Stimulated activated naive CD8-positive, alpha-beta T cell treated with anti-CD3 and anti-CD28 coated beads, Interleukin-15, Interleukin-2, amounts not matched to agents 100 ng/mL and 50 ng/mL, for 24 hours (primary cell): Measurements from ENCODE around the gene CPNE7.
A peak's percentile ranks its signal among the peaks of the same experiment; 100 is the strongest.
"Not testable (repeated sequence)": the region's sequence is repeated elsewhere in the genome, so short reads cannot be mapped to it uniquely, and the experiment has no call there.

Source experiments
- H3K27ac Mint-ChIP-seq: one replicate; pipeline ENCODE4 v1.8.0; 2021; ENCODE audit warnings: mild to moderate bottlenecking, mixed read lengths
- H3K27me3 Mint-ChIP-seq: one replicate; pipeline ENCODE4 v1.8.0; 2021; ENCODE audit warnings: mixed read lengths
- H3K36me3 Mint-ChIP-seq: one replicate; pipeline ENCODE4 v1.8.0; 2021; ENCODE audit warnings: low read depth, mixed read lengths
- H3K4me1 Mint-ChIP-seq: one replicate; pipeline ENCODE4 v1.8.0; 2021; ENCODE audit warnings: low read depth, mixed read lengths
- H3K4me3 Mint-ChIP-seq: one replicate; pipeline ENCODE4 v1.8.0; 2021; ENCODE audit warnings: mild to moderate bottlenecking, mixed read lengths
- H3K9me3 Mint-ChIP-seq: one replicate; pipeline ENCODE4 v1.8.0; 2021; ENCODE audit warnings: mixed read lengths

The CPNE7 gene

DNA sequence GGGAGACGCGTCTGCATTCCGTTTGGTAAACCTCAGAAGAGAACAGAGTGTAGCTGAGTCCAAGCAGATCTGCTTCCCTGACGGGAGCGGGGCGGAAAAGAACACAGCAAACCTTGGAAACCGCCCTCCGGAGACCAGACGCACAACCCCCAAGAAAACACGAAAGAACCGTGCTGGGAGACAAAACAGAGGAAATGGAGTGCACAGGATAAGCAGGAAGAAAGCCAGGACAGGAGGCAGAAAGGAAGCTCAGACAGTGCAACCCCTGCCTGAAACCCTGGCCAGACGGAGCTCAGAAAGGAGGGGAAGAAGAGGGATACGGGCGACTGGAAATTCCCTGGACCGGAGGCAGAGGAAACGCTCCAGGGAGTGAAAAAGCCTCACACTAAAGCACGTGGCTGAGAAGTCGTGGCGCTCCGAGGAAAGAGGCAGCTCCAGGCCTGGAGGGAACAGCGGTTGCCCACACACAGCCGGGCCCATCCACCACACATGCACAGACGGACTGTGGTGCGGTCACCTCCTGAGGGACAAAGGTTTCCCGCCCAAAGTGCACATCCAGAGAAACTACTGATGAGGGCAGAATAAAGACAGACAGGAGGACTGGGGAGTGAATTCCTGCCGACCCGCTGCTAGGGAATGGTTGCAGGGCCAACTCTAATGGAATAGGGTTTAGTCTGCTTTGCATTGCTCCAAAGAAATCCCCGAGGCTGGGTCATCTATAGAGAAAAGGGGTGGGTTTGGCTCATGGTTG is 48.1 kb downstream of the CPNE7 start:
- Mint-ChIP-seq H3K9me3 (no peaks in the 10 kb centered on the region), H3K27me3 (peaks cover 26% of the 10 kb centered on the region), H3K4me3 (no peak overlapping the region), H3K27ac (no peak overlapping the region), H3K36me3 (no peaks in the 10 kb centered on the region), H3K4me1 (no peaks in the 10 kb centered on the region)

DNA sequence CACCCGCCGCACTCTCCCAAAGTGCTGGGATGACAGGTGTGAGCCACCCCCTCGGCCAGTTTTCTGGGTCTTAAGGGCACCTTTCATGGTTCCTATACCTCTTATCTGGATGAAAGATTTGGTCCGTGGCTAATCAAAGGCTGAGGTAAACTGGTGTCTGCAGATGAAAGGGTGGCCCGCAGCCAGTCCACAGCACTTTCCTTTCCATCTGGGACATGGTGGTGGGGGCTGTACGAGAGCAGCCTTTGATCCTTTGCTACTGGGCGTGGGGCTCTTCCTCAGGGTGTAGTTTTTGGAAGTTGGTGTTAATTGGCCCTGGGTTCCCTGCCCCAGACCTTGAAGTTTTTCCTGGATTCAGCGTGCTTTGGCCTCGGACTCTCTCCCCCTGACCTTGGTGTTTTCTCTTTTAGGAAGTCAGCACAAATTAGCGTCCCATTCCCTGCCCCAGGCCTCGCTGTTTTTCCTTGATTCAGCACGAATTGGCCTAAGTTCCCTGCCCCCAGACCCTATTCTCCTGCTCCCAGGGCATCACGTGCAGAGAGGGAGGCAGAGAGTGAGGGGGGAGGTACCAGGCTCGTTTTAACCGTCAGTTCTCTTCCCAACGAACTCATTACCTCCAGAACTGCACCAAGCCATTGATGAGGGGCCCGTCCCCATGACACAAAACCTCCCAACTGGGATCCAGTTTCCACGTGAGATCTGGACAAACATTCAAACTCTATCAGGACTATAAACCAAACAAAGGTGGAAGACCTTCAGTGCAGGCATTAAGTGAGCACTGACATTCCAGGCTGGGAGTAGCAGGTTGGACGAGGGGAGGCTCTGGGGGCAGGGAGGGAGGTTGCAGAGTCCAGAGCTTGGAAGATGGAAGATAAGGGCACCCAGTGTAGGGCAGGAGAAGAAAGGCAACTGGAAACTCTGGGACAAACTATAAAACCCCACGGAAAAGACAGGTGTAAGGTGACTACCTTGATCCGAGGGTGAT is 49.5 kb downstream of the CPNE7 start:
- Mint-ChIP-seq H3K4me3 (no peak overlapping the region), H3K4me1 (no peaks in the 10 kb centered on the region), H3K9me3 (no peaks in the 10 kb centered on the region), H3K36me3 (no peaks in the 10 kb centered on the region), H3K27ac (no peak overlapping the region), H3K27me3 (peaks cover 26% of the 10 kb centered on the region)

DNA sequence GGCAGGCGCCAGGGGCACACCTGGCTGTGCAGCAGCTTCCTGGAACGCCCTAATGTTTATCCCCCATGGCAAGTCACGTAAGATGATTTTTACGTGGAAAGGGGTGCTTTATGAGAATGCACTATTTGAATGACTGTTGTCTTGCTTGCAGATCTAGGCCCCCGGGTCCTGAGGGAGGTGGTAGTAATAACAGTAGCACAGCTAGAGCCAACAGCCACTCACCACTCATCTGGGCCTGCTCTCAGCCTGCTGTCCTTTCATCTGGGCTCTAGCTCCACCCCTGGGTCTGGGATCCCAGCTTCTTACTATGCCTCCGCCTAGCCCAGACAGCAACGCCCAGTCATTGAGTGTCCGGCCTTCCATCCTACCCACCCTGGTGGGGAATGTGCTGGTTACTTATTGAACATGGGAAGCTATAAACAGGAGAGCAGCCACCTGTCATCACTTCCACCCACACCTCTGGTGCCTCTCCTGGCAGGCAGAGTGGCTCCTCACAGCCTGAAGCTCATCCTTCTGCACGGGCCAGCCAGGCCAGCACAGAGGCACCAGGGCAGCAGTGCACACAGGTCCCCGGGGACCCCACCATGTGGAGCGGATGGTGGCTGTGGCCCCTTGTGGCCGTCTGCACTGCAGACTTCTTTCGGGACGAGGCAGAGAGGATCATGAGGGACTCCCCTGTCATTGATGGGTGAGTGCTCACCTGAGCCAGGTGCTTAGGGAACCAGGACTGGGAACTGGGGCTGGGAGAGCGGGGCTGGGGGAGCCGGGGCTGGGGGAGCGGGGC is 54.5 kb downstream of the CPNE7 start:
- Mint-ChIP-seq H3K4me3 (no peak overlapping the region), H3K36me3 (no peaks in the 10 kb centered on the region), H3K27me3 (peaks cover 4% of the 10 kb centered on the region), H3K27ac (no peak overlapping the region), H3K4me1 (no peaks in the 10 kb centered on the region), H3K9me3 (no peaks in the 10 kb centered on the region)

DNA sequence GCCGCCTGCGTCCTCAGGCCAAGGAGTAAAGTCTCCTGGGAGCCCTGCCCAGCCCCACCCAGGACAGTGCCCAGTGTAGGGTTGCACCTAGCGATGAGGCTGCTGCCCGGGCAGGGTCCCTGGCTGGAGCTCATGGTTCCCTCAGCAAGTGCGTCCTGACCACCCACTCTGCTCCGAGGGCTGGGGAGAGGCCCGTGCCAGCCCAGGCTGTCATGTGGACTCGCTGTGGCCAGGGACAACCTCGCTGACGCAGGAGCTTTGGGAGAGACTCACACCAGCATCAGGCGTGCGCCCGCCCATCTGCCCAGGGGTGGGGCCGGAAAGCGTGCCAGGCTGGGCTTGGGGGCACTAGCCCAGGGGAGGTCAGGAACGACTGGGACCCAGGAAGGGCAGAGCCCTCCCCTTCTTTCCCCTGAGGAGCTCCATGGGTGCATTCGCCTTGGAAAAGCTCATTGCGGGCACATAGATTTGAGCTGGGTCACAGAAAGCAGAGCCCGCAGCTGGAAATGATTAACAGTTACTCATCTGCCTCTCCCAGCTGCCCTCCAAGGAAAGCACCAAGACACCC is 57.6 kb downstream of the CPNE7 start:
- Mint-ChIP-seq H3K27me3 (no peaks in the 10 kb centered on the region), H3K9me3 (no peaks in the 10 kb centered on the region), H3K36me3 (no peaks in the 10 kb centered on the region), H3K27ac (no peak overlapping the region), H3K4me1 (no peaks in the 10 kb centered on the region), H3K4me3 (no peak overlapping the region)

DNA sequence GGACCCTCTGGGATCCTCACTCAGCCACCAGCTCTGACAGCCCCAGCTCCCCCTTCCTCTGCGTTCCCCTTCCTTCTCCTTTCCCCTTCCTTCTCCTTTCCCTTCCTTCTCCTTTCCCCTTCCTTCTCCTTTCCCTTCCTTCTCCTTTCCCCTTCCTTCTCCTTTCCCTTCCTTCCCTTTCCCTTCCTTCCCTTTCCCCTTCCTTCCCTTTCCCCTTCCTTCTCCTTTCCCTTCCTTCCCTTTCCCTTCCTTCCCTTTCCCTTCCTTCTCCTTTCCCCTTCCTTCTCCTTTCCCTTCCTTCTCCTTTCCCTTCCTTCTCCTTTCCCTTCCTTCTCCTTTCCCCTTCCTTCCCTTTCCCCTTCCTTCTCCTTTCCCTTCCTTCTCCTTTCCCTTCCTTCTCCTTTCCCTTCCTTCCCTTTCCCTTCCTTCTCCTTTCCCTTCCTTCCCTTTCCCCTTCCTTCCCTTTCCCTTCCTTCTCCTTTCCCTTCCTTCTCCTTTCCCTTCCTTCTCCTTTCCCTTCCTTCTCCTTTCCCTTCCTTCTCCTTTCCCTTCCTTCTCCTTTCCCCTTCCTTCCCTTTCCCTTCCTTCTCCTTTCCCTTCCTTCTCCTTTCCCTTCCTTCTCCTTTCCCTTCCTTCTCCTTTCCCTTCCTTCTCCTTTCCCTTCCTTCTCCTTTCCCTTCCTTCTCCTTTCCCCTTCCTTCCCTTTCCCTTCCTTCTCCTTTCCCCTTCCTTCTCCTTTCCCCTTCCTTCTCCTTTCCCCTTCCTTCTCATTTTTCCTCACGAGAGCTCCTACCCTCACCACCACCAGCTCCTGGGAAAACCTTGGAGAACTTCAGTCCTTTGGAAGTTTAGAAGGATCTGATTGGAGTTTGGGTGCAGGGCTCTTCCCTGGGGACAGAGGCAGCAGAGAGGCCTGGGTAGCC is 59.2 kb downstream of the CPNE7 start:
- not testable (repeated sequence) for H3K9me3 Mint-ChIP-seq, H3K4me3 Mint-ChIP-seq, H3K27me3 Mint-ChIP-seq, H3K36me3 Mint-ChIP-seq, H3K4me1 Mint-ChIP-seq, H3K27ac Mint-ChIP-seq

DNA sequence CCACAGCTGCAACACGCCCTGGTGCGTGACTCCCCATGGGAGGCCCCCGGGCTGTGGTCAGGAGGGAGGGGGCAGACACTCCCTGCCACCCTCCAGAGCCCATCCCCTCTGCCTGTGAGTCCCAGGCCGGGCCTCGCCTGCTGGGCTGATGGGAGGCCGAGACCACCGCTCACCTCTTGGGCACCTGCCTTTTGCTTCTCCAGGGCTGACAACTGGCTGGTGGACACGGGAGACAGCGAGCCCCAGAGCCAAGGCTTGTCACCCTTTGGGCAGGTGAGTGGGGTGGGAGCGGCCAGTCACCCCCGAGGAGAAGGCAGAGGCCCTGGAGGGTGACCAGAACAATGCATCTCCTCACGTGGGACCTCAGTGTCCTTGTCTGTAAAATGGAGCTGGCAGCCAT is 61.1 kb downstream of the CPNE7 start:
- Mint-ChIP-seq H3K4me1 (peaks cover 11% of the 10 kb centered on the region), H3K27ac (no peak overlapping the region), H3K9me3 (no peaks in the 10 kb centered on the region), H3K4me3 (no peak overlapping the region), H3K36me3 (no peaks in the 10 kb centered on the region), H3K27me3 (no peaks in the 10 kb centered on the region)

DNA sequence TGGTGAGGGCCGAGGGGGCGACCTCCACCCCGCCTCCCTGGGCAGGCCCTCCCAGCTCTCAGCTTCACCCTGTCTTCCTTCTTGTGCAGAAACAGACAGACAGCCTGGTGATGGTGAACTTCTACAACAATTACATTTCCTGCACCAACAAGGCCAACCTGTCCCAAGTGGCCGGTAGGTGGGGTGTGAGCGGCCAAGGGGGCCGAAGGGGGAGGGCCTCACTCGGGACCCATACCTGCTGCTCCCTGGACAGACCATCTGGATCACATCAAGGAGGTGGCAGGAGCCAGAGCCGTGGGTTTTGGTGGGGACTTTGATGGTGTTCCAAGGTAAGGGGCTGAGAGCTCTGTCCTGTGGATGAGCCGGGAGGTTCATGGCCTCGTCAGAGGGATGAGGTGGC is 61.8 kb downstream of the CPNE7 start:
- Mint-ChIP-seq H3K27me3 (no peaks in the 10 kb centered on the region), H3K4me3 (no peak overlapping the region)

DNA sequence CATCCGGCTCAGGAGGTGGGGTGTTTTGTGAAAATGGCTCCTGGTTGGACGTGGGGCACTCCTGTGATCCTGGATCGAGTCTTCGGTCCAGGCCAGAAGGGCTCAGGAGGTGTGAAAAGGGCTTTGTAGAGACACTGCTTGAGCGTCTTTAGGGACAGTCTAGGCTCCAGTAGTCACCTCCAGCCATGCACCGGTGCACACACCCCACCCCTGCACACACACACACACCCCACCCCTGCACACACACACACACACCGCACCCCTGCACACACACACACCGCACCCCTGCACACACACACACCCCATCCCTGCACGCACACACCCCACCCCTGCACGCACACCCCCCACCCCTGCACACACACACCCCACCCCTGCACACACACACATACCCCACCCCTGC is 62.9 kb downstream of the CPNE7 start:
- Mint-ChIP-seq H3K4me1 (peaks cover 11% of the 10 kb centered on the region), H3K27ac (no peak overlapping the region), H3K9me3 (no peaks in the 10 kb centered on the region), H3K27me3 (no peaks in the 10 kb centered on the region), H3K4me3 (no peak overlapping the region), H3K36me3 (no peaks in the 10 kb centered on the region)

More for the DNA sequence above, 61.8 kb downstream of the CPNE7 start:
- Mint-ChIP-seq H3K27ac (no peak overlapping the region), H3K9me3 (no peaks in the 10 kb centered on the region), H3K4me1 (peaks cover 11% of the 10 kb centered on the region), H3K36me3 (no peaks in the 10 kb centered on the region)

DNA sequence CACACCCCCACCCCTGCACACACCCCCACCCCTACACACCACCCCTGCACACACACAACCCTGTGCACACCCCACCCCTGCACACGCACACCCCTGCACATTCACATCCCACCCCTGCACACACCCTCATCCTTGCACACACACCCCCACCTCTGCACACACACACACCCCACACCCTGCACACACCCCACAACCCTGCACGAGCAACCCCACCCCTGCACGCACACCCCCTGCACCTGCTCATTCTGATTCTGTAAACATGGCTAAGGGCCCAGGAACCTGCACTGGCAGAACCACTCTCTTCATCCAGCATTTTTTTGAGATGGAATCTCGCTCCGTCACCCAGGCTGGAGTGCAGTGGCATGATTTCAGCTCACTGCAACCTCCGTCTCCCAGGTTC is 63.8 kb downstream of the CPNE7 start:
- Mint-ChIP-seq H3K27me3 (no peaks in the 10 kb centered on the region), H3K9me3 (no peaks in the 10 kb centered on the region), H3K27ac (no peak overlapping the region), H3K4me3 (no peak overlapping the region), H3K4me1 (peaks cover 11% of the 10 kb centered on the region), H3K36me3 (no peaks in the 10 kb centered on the region)

DNA sequence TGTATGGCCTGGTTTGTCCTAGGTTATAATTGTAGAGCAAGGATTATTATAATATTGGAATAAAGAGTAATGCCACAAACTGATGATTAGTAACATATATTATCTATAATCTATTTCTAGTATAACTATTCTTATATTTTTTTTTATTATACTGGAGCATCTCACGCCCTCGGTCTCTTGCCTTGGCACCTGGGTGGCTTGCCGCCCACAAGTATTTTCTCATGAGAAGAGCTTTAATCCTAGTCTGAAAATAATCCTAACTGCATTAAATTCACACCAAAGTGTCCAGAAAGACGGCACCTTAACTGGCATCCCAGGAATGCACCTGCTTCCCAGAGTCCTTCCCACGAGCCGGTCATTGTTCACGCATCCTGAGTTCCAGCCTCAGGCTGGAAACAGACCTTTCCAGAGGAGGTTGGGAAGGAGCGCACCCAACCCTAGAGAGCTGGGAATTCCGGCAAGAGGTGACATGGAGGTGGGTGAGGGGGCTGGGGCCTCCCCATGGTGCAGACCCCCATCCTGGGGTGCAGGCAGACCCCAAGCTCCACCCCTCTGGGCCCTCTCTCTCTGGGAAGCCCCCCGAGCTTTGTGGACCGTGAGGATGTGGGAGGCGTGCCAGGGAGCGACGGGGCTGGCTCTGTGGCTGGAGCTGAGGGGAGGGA is 66.0 kb downstream of the CPNE7 start:
- Mint-ChIP-seq H3K27ac (no peak overlapping the region), H3K27me3 (no peaks in the 10 kb centered on the region), H3K36me3 (peaks cover 12% of the 10 kb centered on the region), H3K4me3 (peak overlapping the region; percentile 24), H3K9me3 (no peaks in the 10 kb centered on the region), H3K4me1 (peaks cover 11% of the 10 kb centered on the region)

DNA sequence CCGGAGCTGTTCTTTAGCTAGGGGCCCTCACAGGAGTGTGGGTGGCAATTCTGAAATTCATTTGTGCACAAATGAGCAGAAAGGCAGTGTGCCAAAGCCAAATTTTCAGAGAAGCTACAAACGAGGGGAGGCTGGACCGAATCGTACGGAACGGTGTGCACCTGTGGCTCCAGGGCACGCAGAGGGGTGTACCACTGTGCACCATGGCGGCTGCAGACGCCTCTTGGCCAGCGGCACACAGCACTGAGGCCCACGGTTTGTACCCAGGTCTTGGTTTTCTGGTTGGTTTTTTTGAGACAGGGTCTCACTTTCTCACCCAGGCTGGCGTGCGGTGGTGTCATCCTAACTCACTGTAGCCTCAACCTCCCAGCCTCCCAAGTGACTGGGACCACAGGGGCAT is 67.0 kb downstream of the CPNE7 start:
- Mint-ChIP-seq H3K4me1 (peaks cover 11% of the 10 kb centered on the region), H3K36me3 (peaks cover 16% of the 10 kb centered on the region), H3K27ac (no peak overlapping the region), H3K4me3 (no peak overlapping the region), H3K9me3 (no peaks in the 10 kb centered on the region), H3K27me3 (no peaks in the 10 kb centered on the region)

DNA sequence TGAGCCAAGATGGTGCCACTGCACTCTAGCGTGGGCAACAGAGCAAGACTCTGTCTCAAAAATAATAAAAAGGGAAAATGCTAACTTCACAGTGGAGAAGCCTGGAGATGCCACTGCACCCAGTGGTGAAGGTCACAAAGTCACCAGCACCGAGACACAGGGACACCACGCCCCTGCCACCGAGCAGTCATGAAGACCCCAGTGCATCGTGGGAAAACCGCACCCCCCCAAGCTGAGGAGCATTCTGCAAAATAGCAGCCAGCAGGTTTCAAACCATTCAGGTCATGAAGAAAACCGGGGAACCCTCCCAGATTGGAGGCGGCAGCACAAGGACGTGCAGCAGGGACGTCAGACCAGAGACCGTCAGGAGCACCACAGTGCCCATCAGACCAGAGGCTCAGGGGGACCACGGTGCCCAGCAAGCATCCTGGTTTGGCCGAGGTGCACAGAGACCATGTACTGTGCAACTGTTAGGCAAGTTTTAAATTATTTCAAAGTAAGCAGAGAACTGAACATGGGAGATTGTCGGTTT is 68.3 kb downstream of the CPNE7 start:
- Mint-ChIP-seq H3K36me3 (peaks cover 22% of the 10 kb centered on the region), H3K4me3 (no peak overlapping the region), H3K27me3 (no peaks in the 10 kb centered on the region), H3K27ac (no peak overlapping the region), H3K9me3 (no peaks in the 10 kb centered on the region), H3K4me1 (peaks cover 11% of the 10 kb centered on the region)

DNA sequence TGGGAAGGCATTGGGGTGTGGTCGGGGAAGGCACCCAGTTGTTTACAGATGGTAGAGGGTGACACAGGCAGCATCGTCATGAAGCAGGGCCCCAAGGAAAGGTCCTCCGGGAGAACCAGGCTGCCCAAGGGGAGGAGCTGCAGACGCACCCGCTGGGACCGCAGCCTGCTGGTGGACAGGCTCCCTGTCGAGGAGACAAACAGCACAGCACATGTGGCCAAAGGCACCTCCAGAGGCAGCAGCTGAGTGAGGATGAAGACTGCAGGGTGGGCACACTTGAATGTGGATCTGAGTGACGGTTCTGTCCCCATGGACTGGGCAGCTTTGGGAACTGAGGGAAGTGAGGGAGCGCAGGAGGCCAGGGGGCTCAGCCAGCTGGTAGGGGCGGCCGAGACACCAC is 69.6 kb downstream of the CPNE7 start:
- no peak overlapping the region for H3K27ac Mint-ChIP-seq
- H3K36me3 Mint-ChIP-seq, result peaks cover 25% of the 10 kb centered on the region
- H3K4me3 Mint-ChIP-seq, result no peak overlapping the region
- H3K27me3 Mint-ChIP-seq, result no peaks in the 10 kb centered on the region
- no peaks in the 10 kb centered on the region for H3K9me3 Mint-ChIP-seq
- peaks cover 11% of the 10 kb centered on the region for H3K4me1 Mint-ChIP-seq
